Osteocyte (in vitro differentiated cells): ENCODE data around the gene CFAP73. TPM values are rescaled to one million over a fixed set of nuclear protein-coding genes. Genes with fewer than 3 reads are reported as not detected.

ENCODE experiments used
- DNase-seq: peaks from one replicate; pipeline ENCODE4 v3.0.0; 2021; ENCODE audit warnings: mixed read lengths; ENCODE audit not compliant: unreplicated experiment; ENCODE audit errors: extremely low spot score
- H3K27ac Mint-ChIP-seq: one replicate; pipeline ENCODE4 v1.8.0; 2021; ENCODE audit warnings: mild to moderate bottlenecking, mixed read lengths; ENCODE audit not compliant: unreplicated experiment
- H3K27me3 Mint-ChIP-seq: one replicate; pipeline ENCODE4 v1.8.0; 2021; ENCODE audit warnings: mixed read lengths; ENCODE audit not compliant: unreplicated experiment
- H3K36me3 Mint-ChIP-seq: one replicate; pipeline ENCODE4 v1.8.0; 2021; ENCODE audit warnings: mixed read lengths; ENCODE audit not compliant: unreplicated experiment
- H3K4me1 Mint-ChIP-seq: one replicate; pipeline ENCODE4 v1.8.0; 2021; ENCODE audit warnings: mixed read lengths; ENCODE audit not compliant: unreplicated experiment
- H3K4me3 Mint-ChIP-seq: one replicate; pipeline ENCODE4 v1.8.0; 2021; ENCODE audit warnings: mild to moderate bottlenecking, moderate library complexity, mixed read lengths; ENCODE audit not compliant: unreplicated experiment
- H3K9me3 Mint-ChIP-seq: one replicate; pipeline ENCODE4 v1.8.0; 2021; ENCODE audit warnings: mixed read lengths; ENCODE audit not compliant: unreplicated experiment
- CTCF ChIP-seq: fragments of 200-600 bp; sonication (generic); IDR thresholded peaks from 2 replicates; pipeline ENCODE4 v1.5.0; 2021; ENCODE audit warnings: antibody characterized with exemption, mild to moderate bottlenecking, moderate library complexity
- microRNA-seq: library from miRNA; unstranded; fragments of <30 nt; microRNA quantifications from one replicate; pipeline ENCODE4 v1.1.0, GENCODE V29; 2020; ENCODE audit not compliant: unreplicated experiment
- total RNA-seq: library from RNA; stranded (reverse); gene quantifications from 2 replicates; pipeline ENCODE4 v1.2.1, GENCODE V29; 2021

CFAP73 gene
- total RNA-seq, 1 donor from 2014 or later, result not detected

- H3K9me3 Mint-ChIP-seq, result no peaks in the 10 kb centered on the region
- no peaks in the 10 kb centered on the region for H3K27me3 Mint-ChIP-seq
- H3K36me3 Mint-ChIP-seq, result peaks cover 2% of the 10 kb centered on the region
- DNase-seq, result no peak
- no peak overlapping the region for H3K27ac Mint-ChIP-seq
- no peak for TF ChIP-seq CTCF
- no peak overlapping the region for H3K4me3 Mint-ChIP-seq
- peaks cover 16% of the 10 kb centered on the region for H3K4me1 Mint-ChIP-seq
Observed at GRCh38 chr12:113207613-113208040, 58.1 kb downstream of the CFAP73 start.

GRCh38 chr12:113208041-113208934 is 58.8 kb downstream of the CFAP73 start:
- Mint-ChIP-seq H3K36me3 (peaks cover 2% of the 10 kb centered on the region), H3K27ac (peak overlapping the region; percentile 54), H3K27me3 (no peaks in the 10 kb centered on the region), H3K9me3 (no peaks in the 10 kb centered on the region), H3K4me1 (peaks cover 19% of the 10 kb centered on the region), H3K4me3 (no peak overlapping the region)
- no peak for TF ChIP-seq CTCF
- no peak for DNase-seq

Small RNA genes lying within 50 kb of the gene (microRNA-seq; reads per million reads assigned to microRNA genes)
- gene MIR7106, result not detected

Other genes starting within 250 kb of the CFAP73 start
- gene OAS1, start 242.8 kb upstream of the CFAP73 start, total RNA-seq, result 0.48 TPM in 1 of 2 replicates, not detected in the other
- 0.13 TPM in 1 of 2 replicates, not detected in the other for gene OAS3, start 211.2 kb upstream of the CFAP73 start, total RNA-seq
- gene OAS2, start 171.2 kb upstream of the CFAP73 start, total RNA-seq, result not detected in 2 replicates
- gene DTX1, start 93.0 kb upstream of the CFAP73 start, total RNA-seq, result not detected in 2 replicates
- not detected in 2 replicates for gene RASAL1, start 14.0 kb upstream of the CFAP73 start, total RNA-seq
- gene DDX54, start 35.8 kb downstream of the CFAP73 start, total RNA-seq, result 52.8 and 52.9 TPM in 2 replicates
- 19.9 and 20.5 TPM in 2 replicates for gene RITA1, start 36.0 kb downstream of the CFAP73 start, total RNA-seq
- 74.6 and 80.6 TPM in 2 replicates for gene TPCN1, start 71.7 kb downstream of the CFAP73 start, total RNA-seq
- 41.0 and 45.6 TPM in 2 replicates for gene SLC8B1, start 185.4 kb downstream of the CFAP73 start, total RNA-seq
- 103 and 109 TPM in 2 replicates for gene PLBD2, start 208.9 kb downstream of the CFAP73 start, total RNA-seq